ENCODE results near the gene CIART.

CIART gene

DNA sequence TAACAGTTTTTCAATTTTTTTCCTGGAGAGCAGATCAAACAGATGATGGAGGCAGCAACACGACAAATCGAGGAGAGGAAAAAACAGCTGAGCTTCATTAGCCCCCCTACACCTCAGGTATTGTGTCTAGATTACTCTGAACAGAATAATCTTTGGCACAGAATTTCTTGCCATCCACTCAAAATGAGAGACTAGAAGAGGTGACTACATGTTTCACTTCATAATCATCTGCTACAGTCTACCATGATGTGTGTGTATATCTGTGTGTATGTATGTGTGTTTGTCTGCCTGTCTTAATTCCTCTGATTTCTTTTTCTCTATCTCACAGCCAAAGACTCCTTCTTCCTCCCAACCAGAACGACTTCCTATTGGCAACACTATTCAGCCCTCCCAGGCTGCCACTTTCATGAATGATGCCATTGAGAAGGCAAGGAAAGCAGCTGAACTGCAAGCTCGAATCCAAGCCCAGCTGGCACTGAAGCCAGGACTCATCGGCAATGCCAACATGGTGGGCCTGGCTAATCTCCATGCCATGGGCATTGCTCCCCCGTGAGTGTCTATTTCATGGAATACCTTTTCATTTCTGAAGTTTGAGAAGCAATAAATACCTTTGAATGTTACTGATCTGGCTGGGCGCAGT lies 50.4 kb downstream of the CIART start:
- TF ChIP-seq, protein P1, sequence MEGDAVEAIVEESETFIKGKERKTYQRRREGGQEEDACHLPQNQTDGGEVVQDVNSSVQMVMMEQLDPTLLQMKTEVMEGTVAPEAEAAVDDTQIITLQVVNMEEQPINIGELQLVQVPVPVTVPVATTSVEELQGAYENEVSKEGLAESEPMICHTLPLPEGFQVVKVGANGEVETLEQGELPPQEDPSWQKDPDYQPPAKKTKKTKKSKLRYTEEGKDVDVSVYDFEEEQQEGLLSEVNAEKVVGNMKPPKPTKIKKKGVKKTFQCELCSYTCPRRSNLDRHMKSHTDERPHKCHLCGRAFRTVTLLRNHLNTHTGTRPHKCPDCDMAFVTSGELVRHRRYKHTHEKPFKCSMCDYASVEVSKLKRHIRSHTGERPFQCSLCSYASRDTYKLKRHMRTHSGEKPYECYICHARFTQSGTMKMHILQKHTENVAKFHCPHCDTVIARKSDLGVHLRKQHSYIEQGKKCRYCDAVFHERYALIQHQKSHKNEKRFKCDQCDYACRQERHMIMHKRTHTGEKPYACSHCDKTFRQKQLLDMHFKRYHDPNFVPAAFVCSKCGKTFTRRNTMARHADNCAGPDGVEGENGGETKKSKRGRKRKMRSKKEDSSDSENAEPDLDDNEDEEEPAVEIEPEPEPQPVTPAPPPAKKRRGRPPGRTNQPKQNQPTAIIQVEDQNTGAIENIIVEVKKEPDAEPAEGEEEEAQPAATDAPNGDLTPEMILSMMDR (IDR thresholded peaks at IDR 0.05; ENCODE audit: insufficient read depth, low read depth, low read length, missing control alignments), result no peak
- DNase-seq (ENCODE audit: low read depth), result no peak
- no peak overlapping the region for H3K4me3 ChIP-seq (ENCODE audit: low read depth, low read length)
